DMS53 treated with DMSO at 0.1 percent for 48 hours (cell line): ENCODE measurements around the gene NOXRED1.

Source experiments
- DNase-seq: peaks from one replicate; lab custom pipeline; 2025; ENCODE audit not compliant: unreplicated experiment; lab: John Stamatoyannopoulos, UW

The NOXRED1 gene

GRCh38 chr14:77344377-77344996 is 78.8 kb downstream of the NOXRED1 start:
- no peak for DNase-seq
